ENCODE results near the gene SPI1. TPM values are rescaled to one million over a fixed set of nuclear protein-coding genes. Genes with fewer than 3 reads are reported as not detected.

The SPI1 gene
- polyA plus RNA-seq, 2 of the 4 experiments (the other 2 are of a cell fraction): 0.14 TPM; not detected in 1

- ChIA-PET CTCF (interaction anchor here (0.6 to 4.0 kb wide), 71 partner anchors 10 to 528 kb away, joined by 3 to 50 read pairs (median 4); partner anchors contain the start of genes ACP2, ARFGAP2, DDB2 and MADD), POLR2A (interaction anchor here (0.6 to 1.2 kb wide), 8 partner anchors 18 to 175 kb away, joined by 3 to 6 read pairs (median 4); partner anchors contain the start of genes ACP2 and MADD)
- peak overlapping the region; percentile 43 for H3K4me3 ChIP-seq
- H3K4me2 ChIP-seq: peak overlapping the region; percentile 85
- H3K4me1 ChIP-seq: peaks cover 4% of the 10 kb centered on the region; the same call in 1 of the 3 replicates
- peak overlapping the region; percentile 90 to 97 for H3K27ac ChIP-seq
- ATAC-seq (peak in 1 of 2 experiments; percentile 61; a peak in 4 of 6 replicates), DNase-seq (ENCODE audit: low read depth in 1 of 2, low spot score in 1 of 2) (peak in 1 of 2 experiments; percentile 53), FAIRE-seq (no peak)
- H3K9me3 ChIP-seq: no peaks in the 10 kb centered on the region
- TF ChIP-seq CHD2 (IDR thresholded peaks at IDR 0.05; ENCODE audit: low read length, partially characterized antibody): no peak
- peak; percentile 13; the same call in 1 of the 2 replicates for TF ChIP-seq POLR2A (IDR thresholded peaks at IDR 0.05; ENCODE audit: low read length)
- TF ChIP-seq JUN (IDR thresholded peaks at IDR 0.05): 0 out of 5 replicates have a peak, but pooled peaks of 1 of the 2 experiments have one; percentile 47
- WGBS (ENCODE audit: missing lambda C conversion rate): 38% methylated on average over 8 of the region's 32 CpGs
Measured at GRCh38 chr11:47354913-47355282, 23.4 kb downstream of the SPI1 start.

- FAIRE-seq: no peak
- 95% methylated on average over 15 of the region's 15 CpGs for WGBS (ENCODE audit: missing lambda C conversion rate)
Measured at GRCh38 chr11:47353978-47354774, 24.2 kb downstream of the SPI1 start.

GRCh38 chr11:47352556-47352955 lies 25.8 kb downstream of the SPI1 start, which contains the start of gene MYBPC3:
MYBPC3 (minus strand) TSS chr11:47352702; CDS start chr11:47352647, 55 bp downstream.
- Histone ChIP-seq H3K27ac (no peak within 1 kb of the TSS), H3K4me1 (peaks cover 4% of the 10 kb centered on the region; the same call in 1 of the 3 replicates), H3K9me3 (no peaks in the 10 kb centered on the region), H3K4me2 (no peak within 1 kb of the TSS), H3K4me3 (no peak within 1 kb of the TSS)
- WGBS (ENCODE audit: missing lambda C conversion rate): 86% methylated on average over 4 of the region's 5 CpGs
- DNase-seq (ENCODE audit: low read depth in 1 of 2, low spot score in 1 of 2) (no peak), ATAC-seq (no peak), FAIRE-seq (no peak)
- TF ChIP-seq HDAC2 (IDR thresholded peaks at IDR 0.05) (no peak), RCOR1 (IDR thresholded peaks at IDR 0.05; ENCODE audit: low read depth, low read length) (no peak), FOSL2 (IDR thresholded peaks at IDR 0.05) (no peak), FOSL2 (CRISPR knock-in tag; IDR thresholded peaks at IDR 0.05) (no peak), NPAS2 (CRISPR knock-in tag; IDR thresholded peaks at IDR 0.05; ENCODE audit: borderline replicate concordance) (no peak), RFX5 (IDR thresholded peaks at IDR 0.05) (no peak), ZSCAN20 (CRISPR knock-in tag; IDR thresholded peaks at IDR 0.05) (no peak), CHD4 (IDR thresholded peaks at IDR 0.05; ENCODE audit: borderline replicate concordance) (no peak), HES2 (IDR thresholded peaks at IDR 0.05) (no peak), RARB (CRISPR knock-in tag; IDR thresholded peaks at IDR 0.05) (no peak), ESRRA (IDR thresholded peaks at IDR 0.05; ENCODE audit: borderline replicate concordance, low read length) (no peak), BHLHE40 (IDR thresholded peaks at IDR 0.05; ENCODE audit: low read depth, low read length) (no peak), PHF8 (IDR thresholded peaks at IDR 0.05; ENCODE audit: borderline replicate concordance, low read depth) (no peak), ZC3H11A (IDR thresholded peaks at IDR 0.05) (no peak), HEYL (CRISPR knock-in tag; IDR thresholded peaks at IDR 0.05) (no peak)
- TF ChIP-seq, protein P1, sequence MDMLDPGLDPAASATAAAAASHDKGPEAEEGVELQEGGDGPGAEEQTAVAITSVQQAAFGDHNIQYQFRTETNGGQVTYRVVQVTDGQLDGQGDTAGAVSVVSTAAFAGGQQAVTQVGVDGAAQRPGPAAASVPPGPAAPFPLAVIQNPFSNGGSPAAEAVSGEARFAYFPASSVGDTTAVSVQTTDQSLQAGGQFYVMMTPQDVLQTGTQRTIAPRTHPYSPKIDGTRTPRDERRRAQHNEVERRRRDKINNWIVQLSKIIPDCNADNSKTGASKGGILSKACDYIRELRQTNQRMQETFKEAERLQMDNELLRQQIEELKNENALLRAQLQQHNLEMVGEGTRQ (IDR thresholded peaks at IDR 0.05): no peak
- TF ChIP-seq, protein P2, sequence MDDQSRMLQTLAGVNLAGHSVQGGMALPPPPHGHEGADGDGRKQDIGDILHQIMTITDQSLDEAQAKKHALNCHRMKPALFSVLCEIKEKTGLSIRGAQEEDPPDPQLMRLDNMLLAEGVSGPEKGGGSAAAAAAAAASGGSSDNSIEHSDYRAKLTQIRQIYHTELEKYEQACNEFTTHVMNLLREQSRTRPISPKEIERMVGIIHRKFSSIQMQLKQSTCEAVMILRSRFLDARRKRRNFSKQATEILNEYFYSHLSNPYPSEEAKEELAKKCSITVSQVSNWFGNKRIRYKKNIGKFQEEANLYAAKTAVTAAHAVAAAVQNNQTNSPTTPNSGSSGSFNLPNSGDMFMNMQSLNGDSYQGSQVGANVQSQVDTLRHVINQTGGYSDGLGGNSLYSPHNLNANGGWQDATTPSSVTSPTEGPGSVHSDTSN (IDR thresholded peaks at IDR 0.05): no peak
- ChIA-PET POLR2A (no interaction called here), CTCF (interaction anchor here (0.9 to 4.0 kb wide), 3 partner anchors 93 to 172 kb away, joined by 3 to 44 read pairs (median 4); partner anchors contain the start of gene NR1H3)

More at GRCh38 chr11:47353978-47354774, 24.2 kb downstream of the SPI1 start:
- Histone ChIP-seq H3K9me3 (no peaks in the 10 kb centered on the region), H3K27ac (peak overlapping the region; percentile 90 to 97; a peak in 4 of 6 replicates), H3K4me1 (peaks cover 4% of the 10 kb centered on the region; the same call in 1 of the 3 replicates), H3K4me2 (peak overlapping the region; percentile 85), H3K4me3 (0 out of 3 replicates have a peak overlapping the region, but pooled peaks have one; percentile 43)
- TF ChIP-seq ESRRA (IDR thresholded peaks at IDR 0.05; ENCODE audit: borderline replicate concordance, low read length): peak; percentile 61; the same call in 1 of the 2 replicates
- TF ChIP-seq EHMT2 (IDR thresholded peaks at IDR 0.05; ENCODE audit: low read depth): no peak
- ATAC-seq (no peak), DNase-seq (ENCODE audit: low read depth in 1 of 2, low spot score in 1 of 2) (no peak)
- ChIA-PET CTCF (interaction anchor here (0.5 to 4.0 kb wide), 27 partner anchors 10 to 499 kb away, joined by 3 to 50 read pairs (median 5); partner anchors contain the start of genes ACP2, ARFGAP2, DDB2 and MADD), POLR2A (interaction anchor here (1.1 to 1.2 kb wide), 3 partner anchors 17 to 120 kb away, joined by 4 to 6 read pairs (median 6); partner anchors contain the start of gene MADD)

All from A549 (cell line).